K562 (cell line): Measurements from ENCODE around the gene PFKFB2. TPM values are rescaled to one million over a fixed set of nuclear protein-coding genes. Genes with fewer than 3 reads are reported as not detected.

Source experiments
- ATAC-seq: fragments of 200-7000 bp; cut with Tn5 transposase; 3 replicates; pipeline ENCODE4 v1.9.1; 2020; ENCODE audit warnings: moderate library complexity
- BruUV-seq: library from RNA; stranded (reverse); fragments of 400-500 nt; replicated peaks from 2 replicates; lab custom pipeline; 2021; lab: Mats Ljungman, UMichigan
- CTCF ChIA-PET: fragments of 300-600 bp; formaldehyde crosslinking; extraction: SDS; loops from one replicate; lab custom pipeline; 2021; ENCODE audit warnings: low intra/inter-chr PET ratio; lab: Yijun Ruan, JAX
- POLR2A ChIA-PET: fragments of 300-600, 350-650 bp; sonication (Branson Sonifier 250); formaldehyde crosslinking; extraction: SDS; loops from one replicate; lab custom pipeline; 2021; ENCODE audit warnings: antibody characterized with exemption, inconsistent platforms; lab: Yijun Ruan, JAX
- DNase-seq, 4 experiments: peaks; one replicate each; pipeline versions ENCODE4 v3.0.0 to v3.0.0-alpha.2; 2011 to 2018; ENCODE audit warnings: low spot score in 3 of 4, mixed read lengths in 3 of 4; ENCODE audit errors: extremely low read depth in 1 of 4
- FAIRE-seq: peaks from 2 replicates; lab custom pipeline; 2011; peaks lifted over from hg19 to GRCh38; lab: Jason Lieb, UNC
- H2AFZ ChIP-seq: 2 replicates; pipeline ENCODE4 v1.6.0; 2011; ENCODE audit warnings: low read depth, low read length, control low read depth, inconsistent platforms
- H3K27ac ChIP-seq: fragments of 200-600 bp; 3 replicates; pipeline ENCODE4 v1.8.0; 2011; ENCODE audit warnings: low read depth, mild to moderate bottlenecking, control low read depth, inconsistent platforms, low read length, moderate library complexity, mixed read lengths; ENCODE audit errors: extremely low read depth
- H3K27me3 ChIP-seq, 2 experiments: fragments of 300-600 bp in 1 of 2; 2 replicates in 1 of 2; 3 replicates in 1 of 2; pipeline versions ENCODE4 v1.6.0 to v1.8.0; 2011; ENCODE audit warnings: inconsistent platforms in 2 of 2, low read length in 2 of 2, mild to moderate bottlenecking in 1 of 2, mixed read lengths in 1 of 2, moderate library complexity in 1 of 2; ENCODE audit not compliant: control insufficient read depth in 2 of 2, insufficient read depth in 2 of 2
- H3K36me3 ChIP-seq: fragments of 300-600 bp; 3 replicates; pipeline ENCODE4 v1.8.0; 2011; ENCODE audit warnings: mild to moderate bottlenecking, low read length, inconsistent platforms; ENCODE audit not compliant: control insufficient read depth, insufficient read depth
- H3K4me1 ChIP-seq, 2 experiments: fragments of 200-600 bp in 1 of 2; replicated peaks in 1 of 2; 2 replicates in 1 of 2; 3 replicates in 1 of 2; pipeline versions ENCODE4 v1.5.1 to v1.8.0; 2011; ENCODE audit warnings: inconsistent platforms in 2 of 2, low read length in 2 of 2, mild to moderate bottlenecking in 1 of 2, mixed read lengths in 1 of 2, moderate library complexity in 1 of 2; ENCODE audit not compliant: control insufficient read depth in 2 of 2, insufficient read depth in 2 of 2
- H3K4me2 ChIP-seq: 2 replicates; pipeline ENCODE4 v1.6.1; 2011; ENCODE audit warnings: low read length, control low read depth, inconsistent platforms, mixed read lengths; ENCODE audit not compliant: insufficient read depth
- H3K4me3 ChIP-seq: fragments of 200-600 bp; sonication (generic), shearing (Covaris generic); 2 replicates; pipeline ENCODE4 v1.5.1; 2016; ENCODE audit warnings: control low read depth, inconsistent platforms
- H3K79me2 ChIP-seq: fragments of 200-600 bp; 3 replicates; pipeline ENCODE4 v1.8.0; 2011; ENCODE audit warnings: low read length, inconsistent platforms; ENCODE audit not compliant: control insufficient read depth, insufficient read depth
- H3K9ac ChIP-seq, 2 experiments: 2 replicates each; pipeline versions ENCODE4 v1.6.0 to v1.6.1; 2011; ENCODE audit warnings: low read depth in 2 of 2, low read length in 2 of 2, control low read depth in 1 of 2, inconsistent platforms in 1 of 2, mild to moderate bottlenecking in 1 of 2, mixed read lengths in 1 of 2; ENCODE audit not compliant: insufficient read depth in 1 of 2
- H3K9me1 ChIP-seq: one replicate; pipeline ENCODE4 v1.6.0; 2011; ENCODE audit warnings: inconsistent platforms, mild to moderate bottlenecking, low read length, moderate library complexity; ENCODE audit not compliant: control insufficient read depth, insufficient read depth
- H3K9me3 ChIP-seq: replicated peaks from 2 replicates; pipeline ENCODE4 v1.5.1; 2011; ENCODE audit warnings: low read depth, low read length, inconsistent platforms; ENCODE audit not compliant: control insufficient read depth, insufficient read depth
- H4K20me1 ChIP-seq: replicated peaks from 2 replicates; pipeline ENCODE4 v1.6.1; 2011; ENCODE audit warnings: low read length, inconsistent platforms, mixed read lengths; ENCODE audit not compliant: control insufficient read depth, insufficient read depth
- ARID1B ChIP-seq: fragments of 450-650 bp; IDR thresholded peaks from 2 replicates; pipeline ENCODE4 v1.6.1; 2016; ENCODE audit warnings: antibody characterized with exemption, mild to moderate bottlenecking, inconsistent platforms
- CREM ChIP-seq: IDR thresholded peaks from 2 replicates; pipeline ENCODE4 v1.6.1; 2014; ENCODE audit warnings: antibody characterized with exemption, low read depth
- ESRRA ChIP-seq: fragments of 450-650 bp; IDR thresholded peaks from 2 replicates; pipeline ENCODE4 v1.6.1; 2014; ENCODE audit warnings: low read depth, mild to moderate bottlenecking, moderate library complexity, borderline replicate concordance
- ETV1 ChIP-seq: fragments of 450-650 bp; conservative IDR thresholded peaks from 2 replicates; pipeline ENCODE4 v1.6.1; 2016; ENCODE audit warnings: missing genetic modification characterization, control low read depth, low read depth, missing compliant biosample characterization
- EWSR1 ChIP-seq: fragments of 450-650 bp; IDR thresholded peaks from 2 replicates; pipeline ENCODE4 v1.6.1; 2018; ENCODE audit warnings: borderline replicate concordance, mild to moderate bottlenecking, low read depth, moderate library complexity; ENCODE audit not compliant: partially characterized antibody
- GTF2A2 ChIP-seq: IDR thresholded peaks from 2 replicates; pipeline ENCODE4 v1.6.1; 2016; ENCODE audit warnings: mild to moderate bottlenecking, missing genetic modification characterization, missing compliant biosample characterization
- HSF4 ChIP-seq: fragments of 250-450 bp; sonication (Bioruptor Pico); IDR thresholded peaks from 2 replicates; pipeline ENCODE4 v2.1.2; 2022; ENCODE audit warnings: mild to moderate bottlenecking, moderate library complexity, borderline replicate concordance
- MBD2 ChIP-seq: sonication (generic); IDR thresholded peaks from 2 replicates; pipeline ENCODE4 v1.6.1; 2016; ENCODE audit warnings: low read depth, borderline replicate concordance
- MEIS2 ChIP-seq: fragments of 450-650 bp; IDR thresholded peaks from 2 replicates; pipeline ENCODE4 v1.6.1; 2014; ENCODE audit warnings: mild to moderate bottlenecking; ENCODE audit not compliant: partially characterized antibody
- POLR2G ChIP-seq: fragments of 200-400 bp; formaldehyde crosslinking; IDR thresholded peaks from 2 replicates; pipeline ENCODE4 v1.6.1; 2017; ENCODE audit warnings: low read depth, mild to moderate bottlenecking, antibody characterized with exemption, low read length, moderate library complexity
- PRPF4 ChIP-seq: fragments of 200-400 bp; formaldehyde crosslinking; IDR thresholded peaks from one replicate; pipeline ENCODE4 v1.6.1; 2017; ENCODE audit warnings: low read length, low read depth, mild to moderate bottlenecking; ENCODE audit not compliant: insufficient read depth, poor library complexity, severe bottlenecking
- PURB ChIP-seq: sonication (generic); formaldehyde crosslinking; IDR thresholded peaks from 2 replicates; pipeline ENCODE4 v1.9.0; 2021; ENCODE audit warnings: low read depth, mild to moderate bottlenecking, missing genetic modification reagents
- RBM39 ChIP-seq: fragments of 200-400 bp; formaldehyde crosslinking; optimal IDR thresholded peaks from 2 replicates; pipeline ENCODE3; 2018; ENCODE audit warnings: low read depth, low read length
- TCF3 ChIP-seq: sonication (generic); formaldehyde crosslinking; IDR thresholded peaks from 2 replicates; pipeline ENCODE4 v1.4.0; 2020; ENCODE audit warnings: mild to moderate bottlenecking, missing genetic modification reagents
- ZBTB8A ChIP-seq: fragments of 450-650 bp; IDR thresholded peaks from 2 replicates; pipeline ENCODE4 v1.6.1; 2018; ENCODE audit warnings: mild to moderate bottlenecking, moderate library complexity; ENCODE audit not compliant: partially characterized antibody
- WGBS: fragments of 100-300 bp; shearing (Covaris generic); methylation state at CpG from one replicate; pipeline ENCODE4 v1.1.6; 2016; ENCODE audit warnings: low coverage, mixed read lengths; ENCODE audit not compliant: insufficient coverage; ENCODE audit errors: missing lambda C conversion rate; 5-methylcytosine and 5-hydroxymethylcytosine counted together
- in situ Hi-C: fragments of 300-500 bp; cut with MboI; formaldehyde crosslinking; loops from 4 replicates; pipeline ENCODE4 v1.15.0; 2018; ENCODE audit warnings: inconsistent platforms, mixed read lengths
- intact Hi-C: fragments of 100-400 bp; cut with micrococcal nuclease; formaldehyde crosslinking; loops from 2 replicates; pipeline ENCODE4 v1.14.2; 2022
- polyA plus RNA-seq, 8 experiments: library from polyadenylated mRNA; depleted of rRNA in 4 of 8; stranded (reverse) in 5 of 8; unstranded in 3 of 8; fragments of >200 nt; fragmentation: Nextera tagmentation in 2 of 8; fragmentation: Illumina TruSeq in 1 of 8; extraction: Ambion mirVana in 2 of 8; extraction: Trizol in 1 of 8; gene quantifications; 2 replicates each; pipeline versions ENCODE4 v1.2.1 to v1.2.3, GENCODE V29; 2011 to 2014; ENCODE audit warnings: inconsistent platforms in 1 of 8, missing spikeins in 1 of 8
- total RNA-seq, 7 experiments: library from RNA; depleted of rRNA in 6 of 7; stranded (reverse); fragments of >200 nt in 6 of 7; fragmentation: Illumina TruSeq in 2 of 7; extraction: Trizol in 2 of 7; gene quantifications; 2 replicates each; pipeline versions ENCODE4 v1.2.1 to v1.2.3, GENCODE V29; 2011 to 2021; ENCODE audit warnings: low replicate concordance in 1 of 7
- TF ChIP-seq, protein P1 (sequence below): fragments of 250-450 bp; sonication (Bioruptor Pico); IDR thresholded peaks from 2 replicates; pipeline ENCODE4 v1.9.0; 2021; ENCODE audit warnings: mild to moderate bottlenecking
- TF ChIP-seq, protein P2 (sequence below): fragments of 150-350 bp; IDR thresholded peaks from 2 replicates; pipeline ENCODE4 v1.6.1; 2014; ENCODE audit warnings: low read depth, mild to moderate bottlenecking, low read length, borderline replicate concordance

PFKFB2 gene
- total and polyA plus RNA-seq, 9 of the 15 experiments (the other 6 are each of a cell fraction or from before 2014, with no cell fraction given) = 6.9 to 26.0 (median 16.4) TPM

DNA sequence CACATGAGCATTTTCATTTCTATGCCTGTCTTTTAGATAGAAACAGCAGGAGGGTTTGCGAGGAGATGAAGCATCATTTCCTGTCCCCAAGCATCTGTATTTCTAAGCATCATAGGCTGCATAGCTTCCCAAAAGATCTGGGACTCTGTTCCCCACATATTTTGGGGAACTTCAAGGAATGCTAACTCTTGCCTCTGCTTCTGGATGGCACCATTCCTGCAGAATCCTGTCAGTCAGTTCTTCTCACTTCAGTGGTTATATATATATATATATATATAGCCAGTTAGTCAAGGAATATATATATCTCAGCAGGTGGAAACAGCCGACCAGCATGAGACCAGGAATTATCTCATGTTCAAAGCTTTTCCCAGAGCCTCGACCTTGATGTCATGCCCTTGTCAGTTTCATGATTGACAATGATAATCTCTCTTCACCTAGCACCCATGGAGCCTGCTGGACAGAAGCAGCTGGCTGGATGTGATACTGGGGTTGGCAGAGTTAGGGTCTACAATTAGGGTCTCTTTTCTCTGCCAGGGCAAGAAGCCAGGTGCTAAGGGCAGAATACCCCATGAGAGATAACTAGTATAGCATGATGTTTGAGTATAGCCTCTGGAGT is 2.4 kb downstream of the PFKFB2 start:
- ChIA-PET CTCF (interaction anchor here (0.6 kb wide), 1 partner anchor 577 kb away, joined by 5 read pairs; no protein-coding TSS in a partner anchor), POLR2A (interaction anchor here (1.1 to 1.7 kb wide), 6 partner anchors 8 to 31 kb away, joined by 3 to 5 read pairs (median 4); no protein-coding TSS in a partner anchor)
- ATAC-seq (no peak), DNase-seq (no peak), FAIRE-seq (no peak)
- H3K36me3 ChIP-seq = peaks cover 9% of the 10 kb centered on the region
- H3K9me1 ChIP-seq = peaks cover 4% of the 10 kb centered on the region
- H3K4me2 ChIP-seq = no peak overlapping the region
- no TSS peak for BruUV-seq
- in situ Hi-C loops = no loop called here
- peaks cover 14 to 33% of the 10 kb centered on the region in 2 experiments for H3K4me1 ChIP-seq
- no peak overlapping the region for H3K9ac ChIP-seq
- H3K27me3 ChIP-seq = no peaks in the 10 kb centered on the region
- WGBS = 25% methylated on average over 3 of the region's 3 CpGs
- H4K20me1 ChIP-seq = no peaks in the 10 kb centered on the region
- H3K79me2 ChIP-seq = peaks cover 25% of the 10 kb centered on the region
- intact Hi-C loops = loop anchor here (10.0 kb wide), 1 partner anchor 589 kb away; the partner anchor contains the start of gene CR1L
- H3K27ac ChIP-seq = no peak overlapping the region; the same call in 2 of the 3 replicates
- no peaks in the 10 kb centered on the region for H3K9me3 ChIP-seq
- no peak overlapping the region for H3K4me3 ChIP-seq
- H2AFZ ChIP-seq = no peak overlapping the region
- TF ChIP-seq PRPF4 (no peak), ESRRA (peak; percentile 52; the same call in 1 of the 2 replicates), ZBTB8A (no peak), GTF2A2 (tag) (no peak), ETV1 (tag) (no peak), RBM39 (no peak), EWSR1 (no peak), ARID1B (peak; percentile 27; the same call in 1 of the 2 replicates), POLR2G (no peak), TCF3 (CRISPR knock-in tag) (0 out of 2 replicates have a peak, but pooled peaks have one; percentile 18), MEIS2 (peak; percentile 79), CREM (no peak), PURB (CRISPR knock-in tag) (no peak), MBD2 (no peak), HSF4 (CRISPR knock-in tag) (no peak)
- TF ChIP-seq, protein P1, sequence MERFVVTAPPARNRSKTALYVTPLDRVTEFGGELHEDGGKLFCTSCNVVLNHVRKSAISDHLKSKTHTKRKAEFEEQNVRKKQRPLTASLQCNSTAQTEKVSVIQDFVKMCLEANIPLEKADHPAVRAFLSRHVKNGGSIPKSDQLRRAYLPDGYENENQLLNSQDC (CRISPR knock-in tag) = no peak
- TF ChIP-seq, protein P2, sequence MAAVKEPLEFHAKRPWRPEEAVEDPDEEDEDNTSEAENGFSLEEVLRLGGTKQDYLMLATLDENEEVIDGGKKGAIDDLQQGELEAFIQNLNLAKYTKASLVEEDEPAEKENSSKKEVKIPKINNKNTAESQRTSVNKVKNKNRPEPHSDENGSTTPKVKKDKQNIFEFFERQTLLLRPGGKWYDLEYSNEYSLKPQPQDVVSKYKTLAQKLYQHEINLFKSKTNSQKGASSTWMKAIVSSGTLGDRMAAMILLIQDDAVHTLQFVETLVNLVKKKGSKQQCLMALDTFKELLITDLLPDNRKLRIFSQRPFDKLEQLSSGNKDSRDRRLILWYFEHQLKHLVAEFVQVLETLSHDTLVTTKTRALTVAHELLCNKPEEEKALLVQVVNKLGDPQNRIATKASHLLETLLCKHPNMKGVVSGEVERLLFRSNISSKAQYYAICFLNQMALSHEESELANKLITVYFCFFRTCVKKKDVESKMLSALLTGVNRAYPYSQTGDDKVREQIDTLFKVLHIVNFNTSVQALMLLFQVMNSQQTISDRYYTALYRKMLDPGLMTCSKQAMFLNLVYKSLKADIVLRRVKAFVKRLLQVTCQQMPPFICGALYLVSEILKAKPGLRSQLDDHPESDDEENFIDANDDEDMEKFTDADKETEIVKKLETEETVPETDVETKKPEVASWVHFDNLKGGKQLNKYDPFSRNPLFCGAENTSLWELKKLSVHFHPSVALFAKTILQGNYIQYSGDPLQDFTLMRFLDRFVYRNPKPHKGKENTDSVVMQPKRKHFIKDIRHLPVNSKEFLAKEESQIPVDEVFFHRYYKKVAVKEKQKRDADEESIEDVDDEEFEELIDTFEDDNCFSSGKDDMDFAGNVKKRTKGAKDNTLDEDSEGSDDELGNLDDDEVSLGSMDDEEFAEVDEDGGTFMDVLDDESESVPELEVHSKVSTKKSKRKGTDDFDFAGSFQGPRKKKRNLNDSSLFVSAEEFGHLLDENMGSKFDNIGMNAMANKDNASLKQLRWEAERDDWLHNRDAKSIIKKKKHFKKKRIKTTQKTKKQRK = no peak
